Endothelial cell of umbilical vein (primary cell): ENCODE measurements around the gene NAA60.

Experiments used
- CTCF ChIP-seq, 2 donors: IDR thresholded peaks; 1 replicate in 1 of 2; 2 replicates in 1 of 2; pipeline ENCODE4 v1.5.1; 2011; ENCODE audit warnings: low read length in 2 of 2, mild to moderate bottlenecking in 2 of 2, moderate library complexity in 2 of 2, control low read depth in 1 of 2, inconsistent platforms in 1 of 2, low read depth in 1 of 2; ENCODE audit not compliant: insufficient read depth in 1 of 2; ENCODE audit errors: extremely low read depth in 1 of 2
- EZH2 ChIP-seq: IDR thresholded peaks from 2 replicates; pipeline ENCODE4 v1.6.1; 2012; ENCODE audit warnings: borderline replicate concordance, low read depth, mild to moderate bottlenecking, moderate library complexity, low read length, inconsistent platforms; ENCODE audit not compliant: severe bottlenecking
- MYC ChIP-seq: IDR thresholded peaks from one replicate; pipeline ENCODE4 v1.6.1; 2011; ENCODE audit warnings: mild to moderate bottlenecking, low read depth, low read length
- POLR2A ChIP-seq: IDR thresholded peaks from 2 replicates; pipeline ENCODE4 v1.6.1; 2012; ENCODE audit warnings: low read depth, mild to moderate bottlenecking, control low read depth, low read length
- POLR2AphosphoS5 ChIP-seq: IDR thresholded peaks from 2 replicates; pipeline ENCODE4 v1.6.1; 2012; ENCODE audit warnings: low read depth, mild to moderate bottlenecking, control low read depth, low read length, moderate library complexity; ENCODE audit not compliant: insufficient read depth
- TF ChIP-seq, protein P1 (sequence below): IDR thresholded peaks from 2 replicates; pipeline ENCODE4 v1.6.1; 2011; ENCODE audit not compliant: insufficient read depth, insufficient read length

DNA sequence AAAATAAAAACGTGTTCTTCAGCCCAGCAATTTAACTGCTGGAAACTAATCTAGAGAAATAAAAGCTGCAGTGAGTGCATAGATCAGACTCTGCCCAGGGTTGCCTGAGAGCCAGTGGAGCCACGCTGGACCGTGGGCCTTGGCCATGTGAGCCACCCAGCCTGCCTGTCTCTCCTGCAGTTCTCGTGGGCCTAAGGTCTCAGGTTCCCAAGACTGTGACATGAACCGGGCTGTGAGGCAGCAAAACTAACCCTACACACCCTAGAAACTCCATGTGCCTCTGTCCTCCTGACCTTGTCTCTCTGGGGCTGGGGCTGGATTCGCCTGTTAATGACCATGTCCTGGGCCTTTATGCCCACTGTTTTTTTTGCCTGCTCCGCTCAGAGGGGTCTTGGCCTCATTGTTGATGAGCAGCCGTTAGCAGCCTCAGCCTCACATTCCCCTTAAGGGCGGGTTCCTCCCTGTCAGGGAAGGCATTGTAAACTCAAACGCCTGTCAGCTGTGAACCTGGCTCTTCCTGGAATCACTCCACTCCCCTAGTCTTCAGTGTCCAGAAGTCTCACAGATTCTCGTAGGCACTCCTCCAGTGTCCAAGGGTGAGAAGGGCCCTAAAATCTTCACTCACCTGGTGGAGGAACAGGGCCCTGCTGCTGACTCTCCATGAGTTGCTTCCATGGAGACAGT, 34.9 kb downstream of the NAA60 start:
- no peak for TF ChIP-seq CTCF (IDR thresholded peaks at IDR 0.05; ENCODE audit: extremely low read depth in 1 of 2, insufficient read depth in 1 of 2, low read depth in 1 of 2, low read length in 2 of 2)
- TF ChIP-seq MYC = no peak
- no peak for TF ChIP-seq EZH2
- TF ChIP-seq, protein P1, sequence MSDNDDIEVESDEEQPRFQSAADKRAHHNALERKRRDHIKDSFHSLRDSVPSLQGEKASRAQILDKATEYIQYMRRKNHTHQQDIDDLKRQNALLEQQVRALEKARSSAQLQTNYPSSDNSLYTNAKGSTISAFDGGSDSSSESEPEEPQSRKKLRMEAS = no peak
- TF ChIP-seq POLR2A = no peak
- no peak for TF ChIP-seq POLR2AphosphoS5
